HG02678 (cell line): ENCODE data around the gene CLCN6.

ENCODE experiments used
- ATAC-seq: cut with Tn5 transposase; IDR thresholded peaks from one replicate; pipeline ENCODE4 v1.9.1; 2021; ENCODE audit warnings: mild to moderate bottlenecking, moderate library complexity; ENCODE audit not compliant: unreplicated experiment

The CLCN6 gene

GRCh38 chr1:11847667-11848372 lies 41.8 kb downstream of the CLCN6 start, which contains the start of gene NPPA:
TSS of gene NPPA (minus strand) at chr1:11847783. CDS start at chr1:11847684, 99 bp downstream.
- no peak for ATAC-seq

- ATAC-seq, result no peak
Measured at GRCh38 chr1:11848373-11848700, 42.3 kb downstream of the CLCN6 start.

GRCh38 chr1:11850156-11850555 lies 44.2 kb downstream of the CLCN6 start:
- ATAC-seq, result no peak

GRCh38 chr1:11851180-11851579 lies 45.2 kb downstream of the CLCN6 start:
- no peak for ATAC-seq

GRCh38 chr1:11854519-11854918 lies 48.5 kb downstream of the CLCN6 start:
- no peak for ATAC-seq

- ATAC-seq, result no peak
Measured at GRCh38 chr1:11855430-11855829, 49.4 kb downstream of the CLCN6 start.

- no peak for ATAC-seq
Measured at GRCh38 chr1:11856698-11857097, 50.7 kb downstream of the CLCN6 start.

GRCh38 chr1:11857164-11857851 lies 51.3 kb downstream of the CLCN6 start:
- no peak for ATAC-seq

- no peak for ATAC-seq
Measured at GRCh38 chr1:11858158-11858557, 52.2 kb downstream of the CLCN6 start.

GRCh38 chr1:11858613-11858967 lies 52.6 kb downstream of the CLCN6 start, which contains the start of gene NPPB:
TSS of gene NPPB (minus strand) at chr1:11858945. CDS start at chr1:11858833, 112 bp downstream.
- no peak for ATAC-seq

- no peak for ATAC-seq
Measured at GRCh38 chr1:11858968-11859871, 53.2 kb downstream of the CLCN6 start.

- ATAC-seq, result no peak
Measured at GRCh38 chr1:11860083-11860482, 54.1 kb downstream of the CLCN6 start.

- ATAC-seq, result no peak
Measured at GRCh38 chr1:11860587-11860986, 54.6 kb downstream of the CLCN6 start.

- ATAC-seq, result no peak
Measured at GRCh38 chr1:11862890-11863289, 56.9 kb downstream of the CLCN6 start.

GRCh38 chr1:11868331-11868980 lies 62.5 kb downstream of the CLCN6 start:
- ATAC-seq, result no peak

GRCh38 chr1:11869104-11869503 lies 63.1 kb downstream of the CLCN6 start:
- no peak for ATAC-seq

GRCh38 chr1:11869650-11870207 lies 63.7 kb downstream of the CLCN6 start:
- no peak for ATAC-seq

GRCh38 chr1:11872545-11872944 lies 66.6 kb downstream of the CLCN6 start:
- no peak for ATAC-seq

GRCh38 chr1:11873395-11874257 lies 67.6 kb downstream of the CLCN6 start:
- no peak for ATAC-seq

GRCh38 chr1:11874258-11874562 lies 68.2 kb downstream of the CLCN6 start:
- ATAC-seq, result no peak
